ENCODE data around the gene ACSM3.

ACSM3 gene

GRCh38 chr16:20740901-20741521 is 22.8 kb upstream of the ACSM3 start:
- no peaks in the 10 kb centered on the region for H3K27me3 ChIP-seq (ENCODE audit: control insufficient read depth in 1 of 2, insufficient read depth in 2 of 2, low read length in 2 of 2)
- peaks cover 12% of the 10 kb centered on the region for H3K4me1 ChIP-seq (ENCODE audit: control insufficient read depth, insufficient read depth, low read length)
- peak overlapping the region; percentile 97 for H3K27ac ChIP-seq (ENCODE audit: low read length)
- peaks cover 14 to 23% of the 10 kb centered on the region in 2 donors for H3K36me3 ChIP-seq (ENCODE audit: control insufficient read depth in 2 of 2, insufficient read depth in 2 of 2, low read length in 2 of 2)
- peak overlapping the region; percentile 99 for H3K4me3 ChIP-seq (ENCODE audit: low read length in 2 of 2)
- peak overlapping the region; percentile 96 to 98 for H3K9ac ChIP-seq (ENCODE audit: low read length in 2 of 2)
- no peaks in the 10 kb centered on the region for H3K9me3 ChIP-seq (ENCODE audit: control insufficient read depth in 2 of 2, low read length in 2 of 2)

GRCh38 chr16:20741554-20742285 is 22.1 kb upstream of the ACSM3 start, which contains the start of gene THUMPD1:
Gene THUMPD1, minus strand, starts transcription at chr16:20741818. Its CDS starts 79 bp downstream, at chr16:20741739.
- peak within 1 kb of the TSS; percentile 97 for H3K27ac ChIP-seq (ENCODE audit: low read length)
- peak within 1 kb of the TSS; percentile 96 to 98 for H3K9ac ChIP-seq (ENCODE audit: low read length in 2 of 2)
- peak within 1 kb of the TSS; percentile 99 for H3K4me3 ChIP-seq (ENCODE audit: low read length in 2 of 2)
- peaks cover 12% of the 10 kb centered on the region for H3K4me1 ChIP-seq (ENCODE audit: control insufficient read depth, insufficient read depth, low read length)
- no peaks in the 10 kb centered on the region for H3K9me3 ChIP-seq (ENCODE audit: control insufficient read depth in 2 of 2, low read length in 2 of 2)
- H3K36me3 ChIP-seq (ENCODE audit: control insufficient read depth in 2 of 2, insufficient read depth in 2 of 2, low read length in 2 of 2) = peaks cover 8 to 16% of the 10 kb centered on the region in 2 donors
- no peaks in the 10 kb centered on the region for H3K27me3 ChIP-seq (ENCODE audit: control insufficient read depth in 1 of 2, insufficient read depth in 2 of 2, low read length in 2 of 2)

GRCh38 chr16:20743591-20743990 is 20.2 kb upstream of the ACSM3 start:
- Histone ChIP-seq H3K9ac (ENCODE audit: low read length in 2 of 2) (no peak overlapping the region), H3K27me3 (ENCODE audit: control insufficient read depth in 1 of 2, insufficient read depth in 2 of 2, low read length in 2 of 2) (no peaks in the 10 kb centered on the region), H3K9me3 (ENCODE audit: control insufficient read depth in 2 of 2, low read length in 2 of 2) (no peaks in the 10 kb centered on the region), H3K4me3 (ENCODE audit: low read length in 2 of 2) (no peak overlapping the region), H3K36me3 (ENCODE audit: control insufficient read depth in 2 of 2, insufficient read depth in 2 of 2, low read length in 2 of 2) (peaks cover 1 to 3% of the 10 kb centered on the region in 2 donors), H3K27ac (ENCODE audit: low read length) (no peak overlapping the region), H3K4me1 (ENCODE audit: control insufficient read depth, insufficient read depth, low read length) (peaks cover 12% of the 10 kb centered on the region)

- Histone ChIP-seq H3K9me3 (ENCODE audit: control insufficient read depth in 2 of 2, low read length in 2 of 2) (no peaks in the 10 kb centered on the region), H3K4me3 (ENCODE audit: low read length in 2 of 2) (no peak overlapping the region), H3K4me1 (ENCODE audit: control insufficient read depth, insufficient read depth, low read length) (peaks cover 10% of the 10 kb centered on the region), H3K27ac (ENCODE audit: low read length) (no peak overlapping the region), H3K36me3 (ENCODE audit: control insufficient read depth in 2 of 2, insufficient read depth in 2 of 2, low read length in 2 of 2) (no peaks in the 10 kb centered on the region), H3K9ac (ENCODE audit: low read length in 2 of 2) (no peak overlapping the region), H3K27me3 (ENCODE audit: control insufficient read depth in 1 of 2, insufficient read depth in 2 of 2, low read length in 2 of 2) (no peaks in the 10 kb centered on the region)
Measured at GRCh38 chr16:20744922-20745440, 18.8 kb upstream of the ACSM3 start.

GRCh38 chr16:20746461-20746860 is 17.4 kb upstream of the ACSM3 start:
- Histone ChIP-seq H3K4me1 (ENCODE audit: control insufficient read depth, insufficient read depth, low read length) (peaks cover 4% of the 10 kb centered on the region), H3K27ac (ENCODE audit: low read length) (no peak overlapping the region)

GRCh38 chr16:20747030-20747816 is 16.6 kb upstream of the ACSM3 start:
- Histone ChIP-seq H3K9me3 (ENCODE audit: control insufficient read depth in 2 of 2, low read length in 2 of 2) (no peaks in the 10 kb centered on the region), H3K27ac (ENCODE audit: low read length) (no peak overlapping the region), H3K4me1 (ENCODE audit: control insufficient read depth, insufficient read depth, low read length) (no peaks in the 10 kb centered on the region)

More at GRCh38 chr16:20746461-20746860, 17.4 kb upstream of the ACSM3 start:
- Histone ChIP-seq H3K9ac (ENCODE audit: low read length in 2 of 2) (no peak overlapping the region), H3K27me3 (ENCODE audit: control insufficient read depth in 1 of 2, insufficient read depth in 2 of 2, low read length in 2 of 2) (no peaks in the 10 kb centered on the region), H3K36me3 (ENCODE audit: control insufficient read depth in 2 of 2, insufficient read depth in 2 of 2, low read length in 2 of 2) (no peaks in the 10 kb centered on the region), H3K4me3 (ENCODE audit: low read length in 2 of 2) (no peak overlapping the region), H3K9me3 (ENCODE audit: control insufficient read depth in 2 of 2, low read length in 2 of 2) (no peaks in the 10 kb centered on the region)

GRCh38 chr16:20749474-20749873 is 14.3 kb upstream of the ACSM3 start:
- no peak overlapping the region for H3K9ac ChIP-seq (ENCODE audit: low read length in 2 of 2)

More at GRCh38 chr16:20747030-20747816, 16.6 kb upstream of the ACSM3 start:
- H3K36me3 ChIP-seq (ENCODE audit: control insufficient read depth in 2 of 2, insufficient read depth in 2 of 2, low read length in 2 of 2) = no peaks in the 10 kb centered on the region
- H3K27me3 ChIP-seq (ENCODE audit: control insufficient read depth in 1 of 2, insufficient read depth in 2 of 2, low read length in 2 of 2) = no peaks in the 10 kb centered on the region
- H3K9ac ChIP-seq (ENCODE audit: low read length in 2 of 2) = no peak overlapping the region
- no peak overlapping the region for H3K4me3 ChIP-seq (ENCODE audit: low read length in 2 of 2)

GRCh38 chr16:20750558-20750957 is 13.3 kb upstream of the ACSM3 start:
- Histone ChIP-seq H3K4me3 (ENCODE audit: low read length in 2 of 2) (no peak overlapping the region), H3K4me1 (ENCODE audit: control insufficient read depth, insufficient read depth, low read length) (no peaks in the 10 kb centered on the region), H3K9me3 (ENCODE audit: control insufficient read depth in 2 of 2, low read length in 2 of 2) (no peaks in the 10 kb centered on the region), H3K27me3 (ENCODE audit: control insufficient read depth in 1 of 2, insufficient read depth in 2 of 2, low read length in 2 of 2) (no peaks in the 10 kb centered on the region), H3K27ac (ENCODE audit: low read length) (no peak overlapping the region), H3K9ac (ENCODE audit: low read length in 2 of 2) (no peak overlapping the region), H3K36me3 (ENCODE audit: control insufficient read depth in 2 of 2, insufficient read depth in 2 of 2, low read length in 2 of 2) (no peaks in the 10 kb centered on the region)

More at GRCh38 chr16:20749474-20749873, 14.3 kb upstream of the ACSM3 start:
- Histone ChIP-seq H3K27me3 (ENCODE audit: control insufficient read depth in 1 of 2, insufficient read depth in 2 of 2, low read length in 2 of 2) (no peaks in the 10 kb centered on the region), H3K4me1 (ENCODE audit: control insufficient read depth, insufficient read depth, low read length) (no peaks in the 10 kb centered on the region), H3K9me3 (ENCODE audit: control insufficient read depth in 2 of 2, low read length in 2 of 2) (no peaks in the 10 kb centered on the region), H3K36me3 (ENCODE audit: control insufficient read depth in 2 of 2, insufficient read depth in 2 of 2, low read length in 2 of 2) (no peaks in the 10 kb centered on the region), H3K27ac (ENCODE audit: low read length) (no peak overlapping the region), H3K4me3 (ENCODE audit: low read length in 2 of 2) (no peak overlapping the region)

GRCh38 chr16:20753727-20754126 is 10.1 kb upstream of the ACSM3 start:
- H3K36me3 ChIP-seq (ENCODE audit: control insufficient read depth in 2 of 2, insufficient read depth in 2 of 2, low read length in 2 of 2) = no peaks in the 10 kb centered on the region
- H3K27me3 ChIP-seq (ENCODE audit: control insufficient read depth in 1 of 2, insufficient read depth in 2 of 2, low read length in 2 of 2) = no peaks in the 10 kb centered on the region
- H3K9me3 ChIP-seq (ENCODE audit: control insufficient read depth in 2 of 2, low read length in 2 of 2) = no peaks in the 10 kb centered on the region
- H3K4me1 ChIP-seq (ENCODE audit: control insufficient read depth, insufficient read depth, low read length) = no peaks in the 10 kb centered on the region
- no peak overlapping the region for H3K9ac ChIP-seq (ENCODE audit: low read length in 2 of 2)
- H3K27ac ChIP-seq (ENCODE audit: low read length) = no peak overlapping the region
- no peak overlapping the region for H3K4me3 ChIP-seq (ENCODE audit: low read length in 2 of 2)

GRCh38 chr16:20755238-20755637 is 8.6 kb upstream of the ACSM3 start:
- Histone ChIP-seq H3K4me3 (ENCODE audit: low read length in 2 of 2) (no peak overlapping the region), H3K27me3 (ENCODE audit: control insufficient read depth in 1 of 2, insufficient read depth in 2 of 2, low read length in 2 of 2) (no peaks in the 10 kb centered on the region), H3K27ac (ENCODE audit: low read length) (no peak overlapping the region), H3K36me3 (ENCODE audit: control insufficient read depth in 2 of 2, insufficient read depth in 2 of 2, low read length in 2 of 2) (no peaks in the 10 kb centered on the region), H3K9me3 (ENCODE audit: control insufficient read depth in 2 of 2, low read length in 2 of 2) (no peaks in the 10 kb centered on the region), H3K9ac (ENCODE audit: low read length in 2 of 2) (no peak overlapping the region), H3K4me1 (ENCODE audit: control insufficient read depth, insufficient read depth, low read length) (no peaks in the 10 kb centered on the region)
